HepG2 (cell line): Measurements from ENCODE around the gene OR5M8.

ENCODE experiments used
- CHD4 ChIP-seq: fragments of 200-600 bp; sonication (generic); IDR thresholded peaks from 2 replicates; pipeline ENCODE4 v1.7.0; 2017; ENCODE audit warnings: mild to moderate bottlenecking, low read length, borderline replicate concordance
- ERF ChIP-seq: IDR thresholded peaks from 2 replicates; pipeline ENCODE4 v1.6.1; 2018; ENCODE audit warnings: missing biosample characterization, missing genetic modification reagents
- FOSL1 ChIP-seq: sonication (generic); formaldehyde crosslinking; IDR thresholded peaks from 2 replicates; pipeline ENCODE4 v1.9.0; 2021; ENCODE audit warnings: missing genetic modification reagents, borderline replicate concordance
- MZF1 ChIP-seq: sonication (generic); formaldehyde crosslinking; IDR thresholded peaks from 2 replicates; pipeline ENCODE4 v1.8.1; 2023; ENCODE audit warnings: mild to moderate bottlenecking, missing genetic modification reagents, borderline replicate concordance
- RAD21 ChIP-seq: fragments of 450-650 bp; formaldehyde crosslinking; IDR thresholded peaks from 2 replicates; pipeline ENCODE4 v1.5.0; 2020; ENCODE audit warnings: mild to moderate bottlenecking
- REPIN1 ChIP-seq: sonication (generic); formaldehyde crosslinking; IDR thresholded peaks from 2 replicates; pipeline ENCODE4 v1.8.0; 2022; ENCODE audit warnings: missing genetic modification reagents, low read depth, mild to moderate bottlenecking, borderline replicate concordance
- STAT6 ChIP-seq: sonication (generic); formaldehyde crosslinking; IDR thresholded peaks from 2 replicates; pipeline ENCODE4 v1.4.0; 2020; ENCODE audit warnings: missing genetic modification reagents, mild to moderate bottlenecking, borderline replicate concordance
- TEF ChIP-seq: sonication (generic); formaldehyde crosslinking; IDR thresholded peaks from 2 replicates; pipeline ENCODE4 v1.5.0; 2020; ENCODE audit warnings: missing genetic modification reagents
- USF2 ChIP-seq, 2 experiments: sonication (generic) in 1 of 2; formaldehyde crosslinking in 1 of 2; IDR thresholded peaks; 2 replicates each; pipeline versions ENCODE4 v1.5.1 to v1.6.1; 2011 to 2020; ENCODE audit warnings: borderline replicate concordance in 1 of 2, low read depth in 1 of 2, low read length in 1 of 2, mild to moderate bottlenecking in 1 of 2, missing genetic modification reagents in 1 of 2, moderate library complexity in 1 of 2
- YY1 ChIP-seq: IDR thresholded peaks from 2 replicates; pipeline ENCODE4 v1.6.1; 2011; ENCODE audit warnings: low read length, low read depth, moderate library complexity, mild to moderate bottlenecking; ENCODE audit not compliant: insufficient read depth, insufficient replicate concordance
- ZFP36L2 ChIP-seq: sonication (generic); formaldehyde crosslinking; IDR thresholded peaks from 2 replicates; pipeline ENCODE4 v1.4.0; 2020; ENCODE audit warnings: missing genetic modification reagents
- ZGPAT ChIP-seq: IDR thresholded peaks from 2 replicates; pipeline ENCODE4 v1.6.1; 2016; ENCODE audit warnings: mild to moderate bottlenecking
- TF ChIP-seq, protein P1 (sequence below): sonication (generic); formaldehyde crosslinking; IDR thresholded peaks from 2 replicates; pipeline ENCODE4 v1.5.0; 2020; ENCODE audit warnings: mild to moderate bottlenecking, missing genetic modification reagents, moderate library complexity

DNA sequence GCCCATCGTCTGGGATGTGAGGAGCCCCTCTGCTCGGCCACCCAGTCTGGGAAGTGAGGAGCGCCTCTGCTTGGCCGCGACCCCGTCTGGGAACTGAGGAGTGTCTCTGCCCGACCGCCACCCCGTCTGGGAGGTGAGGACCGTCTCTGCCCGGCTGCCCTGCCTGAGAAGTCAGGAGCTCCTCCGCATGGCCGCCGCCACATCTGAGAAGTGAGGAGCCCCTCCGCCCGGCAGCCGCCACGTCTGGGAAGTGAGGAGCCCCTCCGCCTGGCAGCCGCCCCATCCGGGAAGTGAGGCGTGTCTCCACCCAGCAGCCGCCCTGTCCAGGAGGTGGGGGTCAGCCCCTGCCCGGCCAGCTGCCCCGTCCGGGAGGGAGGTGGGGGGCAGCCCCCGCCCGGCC lies 5.8 kb upstream of the OR5M8 start:
- TF ChIP-seq FOSL1 (CRISPR knock-in tag) (no peak), ZGPAT (CRISPR knock-in tag) (no peak), RAD21 (CRISPR knock-in tag) (no peak), STAT6 (CRISPR knock-in tag) (no peak), MZF1 (no peak), REPIN1 (no peak), YY1 (no peak), TEF (CRISPR knock-in tag) (no peak), CHD4 (no peak), ERF (no peak), ZFP36L2 (CRISPR knock-in tag) (no peak), USF2 (IDR thresholded peaks at IDR 0.05; ENCODE audit: low read depth, low read length) (no peak), USF2 (CRISPR knock-in tag; IDR thresholded peaks at IDR 0.05; ENCODE audit: borderline replicate concordance) (no peak)
- TF ChIP-seq, protein P1, sequence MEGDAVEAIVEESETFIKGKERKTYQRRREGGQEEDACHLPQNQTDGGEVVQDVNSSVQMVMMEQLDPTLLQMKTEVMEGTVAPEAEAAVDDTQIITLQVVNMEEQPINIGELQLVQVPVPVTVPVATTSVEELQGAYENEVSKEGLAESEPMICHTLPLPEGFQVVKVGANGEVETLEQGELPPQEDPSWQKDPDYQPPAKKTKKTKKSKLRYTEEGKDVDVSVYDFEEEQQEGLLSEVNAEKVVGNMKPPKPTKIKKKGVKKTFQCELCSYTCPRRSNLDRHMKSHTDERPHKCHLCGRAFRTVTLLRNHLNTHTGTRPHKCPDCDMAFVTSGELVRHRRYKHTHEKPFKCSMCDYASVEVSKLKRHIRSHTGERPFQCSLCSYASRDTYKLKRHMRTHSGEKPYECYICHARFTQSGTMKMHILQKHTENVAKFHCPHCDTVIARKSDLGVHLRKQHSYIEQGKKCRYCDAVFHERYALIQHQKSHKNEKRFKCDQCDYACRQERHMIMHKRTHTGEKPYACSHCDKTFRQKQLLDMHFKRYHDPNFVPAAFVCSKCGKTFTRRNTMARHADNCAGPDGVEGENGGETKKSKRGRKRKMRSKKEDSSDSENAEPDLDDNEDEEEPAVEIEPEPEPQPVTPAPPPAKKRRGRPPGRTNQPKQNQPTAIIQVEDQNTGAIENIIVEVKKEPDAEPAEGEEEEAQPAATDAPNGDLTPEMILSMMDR (CRISPR knock-in tag), result no peak
